Measurements from ENCODE around the gene KCNQ4. TPM values are rescaled to one million over a fixed set of nuclear protein-coding genes. Genes with fewer than 3 reads are reported as not detected.

The KCNQ4 gene
- total RNA-seq, 5 donors from 2014 or later (not counting 1 experiment from before 2014, with no cell fraction given), result 0.10 to 0.35 (median 0.26) TPM

DNA sequence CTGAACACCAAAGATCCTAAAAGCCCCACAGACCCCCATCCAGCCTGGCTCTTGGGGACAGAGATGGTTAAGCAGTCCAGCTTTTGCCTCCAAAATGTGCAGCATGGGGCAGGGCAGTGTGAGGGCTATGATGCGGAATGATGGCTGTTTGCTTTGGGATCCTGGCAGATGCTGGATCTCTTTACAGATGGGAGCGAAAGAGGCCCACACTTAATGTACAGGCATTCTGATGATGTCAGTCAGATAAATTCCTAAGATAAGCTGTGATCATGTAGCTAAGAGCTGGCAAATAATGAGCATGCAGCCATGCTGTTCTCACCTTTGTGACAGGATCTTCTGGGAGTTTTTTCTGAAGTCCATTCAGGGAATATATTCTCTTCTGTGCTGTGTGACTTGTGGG is 17.6 kb upstream of the KCNQ4 start:
- H3K27me3 ChIP-seq (replicated peaks in 1 of 2; ENCODE audit: control insufficient read depth in 2 of 2, extremely low read depth in 1 of 2, insufficient read depth in 2 of 2, low read length in 1 of 2), result no peaks in the 10 kb centered on the region
- peaks cover 23% of the 10 kb centered on the region in 2 experiments for H3K4me1 ChIP-seq (ENCODE audit: control insufficient read depth in 1 of 2, extremely low read depth in 1 of 2, insufficient read depth in 2 of 2, low read length in 2 of 2)
- POLR2A ChIA-PET, result interaction anchor here in 1 of 2 donors (0.6 kb wide), 1 partner anchor 31 kb away, joined by 4 read pairs; no protein-coding TSS in a partner anchor
- no peaks in the 10 kb centered on the region for H3K9me3 ChIP-seq
- peaks cover 54% of the 10 kb centered on the region for H3K36me3 Mint-ChIP-seq
- H3K9me3 Mint-ChIP-seq, result no peaks in the 10 kb centered on the region
- H3K36me3 ChIP-seq (ENCODE audit: control insufficient read depth in 2 of 2, extremely low read depth in 1 of 2, insufficient read depth in 1 of 2, low read length in 1 of 2), result peaks cover 10 to 86% of the 10 kb centered on the region in 2 donors
- no peak overlapping the region for H3K4me3 Mint-ChIP-seq
- WGBS (ENCODE audit: insufficient coverage), result 100% methylated on average over 2 of the region's 2 CpGs
- no peaks in the 10 kb centered on the region for H3K27me3 Mint-ChIP-seq
- H3K27ac Mint-ChIP-seq, result no peak overlapping the region
- peaks cover 30 to 42% (median 35%) of the 10 kb centered on the region in 3 donors for H3K4me1 Mint-ChIP-seq
- ATAC-seq (replicated peaks in 1 of 4), result no peak
- H3K27ac ChIP-seq (ENCODE audit: low read length), result no peak overlapping the region
- CTCF ChIA-PET, result interaction anchor here in 1 of 2 donors (0.6 kb wide), 1 partner anchor 614 kb away, joined by 6 read pairs; no protein-coding TSS in a partner anchor
- DNase-seq, result no peak
- no peak overlapping the region for H3K4me3 ChIP-seq (ENCODE audit: control insufficient read depth in 1 of 2, extremely low read depth in 1 of 2, low read length in 1 of 2)

- Histone ChIP-seq H3K36me3 (ENCODE audit: control insufficient read depth in 2 of 2, extremely low read depth in 1 of 2, insufficient read depth in 1 of 2, low read length in 1 of 2) (peaks cover 9 to 86% of the 10 kb centered on the region in 2 donors), H3K4me3 (ENCODE audit: control insufficient read depth in 1 of 2, extremely low read depth in 1 of 2, low read length in 1 of 2) (no peak overlapping the region), H3K9me3 (no peaks in the 10 kb centered on the region), H3K4me1 (ENCODE audit: control insufficient read depth in 1 of 2, extremely low read depth in 1 of 2, insufficient read depth in 2 of 2, low read length in 2 of 2) (peaks cover 23% of the 10 kb centered on the region in 2 experiments), H3K27ac (ENCODE audit: low read length) (no peak overlapping the region), H3K27me3 (replicated peaks in 1 of 2; ENCODE audit: control insufficient read depth in 2 of 2, extremely low read depth in 1 of 2, insufficient read depth in 2 of 2, low read length in 1 of 2) (no peaks in the 10 kb centered on the region)
- WGBS (ENCODE audit: insufficient coverage), result 97% methylated on average over 3 of the region's 4 CpGs
- Mint-ChIP-seq H3K4me3 (no peak overlapping the region), H3K9me3 (no peaks in the 10 kb centered on the region), H3K36me3 (peaks cover 55% of the 10 kb centered on the region), H3K27me3 (no peaks in the 10 kb centered on the region), H3K4me1 (peaks cover 30 to 36% (median 31%) of the 10 kb centered on the region in 3 donors), H3K27ac (no peak overlapping the region)
- DNase-seq (no peak), ATAC-seq (replicated peaks in 1 of 4) (no peak)
- CTCF ChIA-PET, result no interaction called here
- POLR2A ChIA-PET, result no interaction called here
Measured at GRCh38 chr1:40766560-40766959, 17.0 kb upstream of the KCNQ4 start.

GRCh38 chr1:40768146-40768990 is 15.2 kb upstream of the KCNQ4 start:
- ChIA-PET POLR2A (no interaction called here), CTCF (no interaction called here)
- WGBS (ENCODE audit: insufficient coverage), result 83% methylated on average over 3 of the region's 7 CpGs
- Histone ChIP-seq H3K36me3 (ENCODE audit: control insufficient read depth in 2 of 2, extremely low read depth in 1 of 2, insufficient read depth in 1 of 2, low read length in 1 of 2) (peaks cover 9 to 82% of the 10 kb centered on the region in 2 donors), H3K27me3 (replicated peaks in 1 of 2; ENCODE audit: control insufficient read depth in 2 of 2, extremely low read depth in 1 of 2, insufficient read depth in 2 of 2, low read length in 1 of 2) (no peaks in the 10 kb centered on the region), H3K4me1 (ENCODE audit: control insufficient read depth in 1 of 2, extremely low read depth in 1 of 2, insufficient read depth in 2 of 2, low read length in 2 of 2) (peaks cover 16 to 17% of the 10 kb centered on the region in 2 experiments), H3K4me3 (ENCODE audit: control insufficient read depth in 1 of 2, extremely low read depth in 1 of 2, low read length in 1 of 2) (no peak overlapping the region), H3K9me3 (no peaks in the 10 kb centered on the region), H3K27ac (ENCODE audit: low read length) (no peak overlapping the region)
- peaks cover 50% of the 10 kb centered on the region for H3K36me3 Mint-ChIP-seq
- H3K4me1 Mint-ChIP-seq, result peaks cover 17 to 18% (median 18%) of the 10 kb centered on the region in 3 donors
- no peak for DNase-seq
- no peak overlapping the region for H3K4me3 Mint-ChIP-seq
- H3K9me3 Mint-ChIP-seq, result no peaks in the 10 kb centered on the region
- ATAC-seq (replicated peaks in 1 of 4), result no peak
- H3K27ac Mint-ChIP-seq, result no peak overlapping the region
- no peaks in the 10 kb centered on the region for H3K27me3 Mint-ChIP-seq

DNA sequence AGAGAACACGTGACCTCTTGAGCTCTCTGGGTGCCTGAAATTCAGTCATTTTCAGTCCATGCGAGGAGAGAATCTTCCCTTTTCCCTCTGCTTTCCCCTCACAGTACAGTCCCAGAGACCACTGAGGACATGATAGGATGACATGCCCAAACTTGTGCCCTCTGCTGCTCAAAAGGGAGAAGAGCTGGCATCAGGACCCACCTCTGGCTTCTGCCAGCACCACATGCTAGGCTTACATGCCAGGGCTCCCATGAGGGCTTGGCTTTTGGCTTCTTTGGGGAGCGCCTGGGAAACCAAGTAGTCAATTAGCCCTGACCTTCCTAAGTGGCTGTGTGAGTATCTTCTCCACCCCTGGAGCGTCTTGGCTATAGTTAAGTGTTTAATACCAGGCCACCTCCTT is 13.8 kb upstream of the KCNQ4 start:
- Mint-ChIP-seq H3K4me3 (no peak overlapping the region), H3K27me3 (no peaks in the 10 kb centered on the region), H3K9me3 (no peaks in the 10 kb centered on the region), H3K36me3 (peaks cover 44% of the 10 kb centered on the region), H3K27ac (peak overlapping the region in 1 of 2 donors; percentile 17), H3K4me1 (peaks cover 3 to 16% (median 4%) of the 10 kb centered on the region in 3 donors)
- H3K27ac ChIP-seq (ENCODE audit: low read length), result no peak overlapping the region
- ATAC-seq (replicated peaks in 1 of 4), result no peak
- ChIA-PET POLR2A (no interaction called here), CTCF (interaction anchor here in 1 of 2 donors (0.6 to 1.5 kb wide), 3 partner anchors 15 to 169 kb away, joined by 3 to 5 read pairs (median 5); no protein-coding TSS in a partner anchor)
- peaks cover 3 to 4% of the 10 kb centered on the region in 2 experiments for H3K4me1 ChIP-seq (ENCODE audit: control insufficient read depth in 1 of 2, extremely low read depth in 1 of 2, insufficient read depth in 2 of 2, low read length in 2 of 2)
- H3K4me3 ChIP-seq (ENCODE audit: control insufficient read depth in 1 of 2, extremely low read depth in 1 of 2, low read length in 1 of 2), result no peak overlapping the region
- H3K27me3 ChIP-seq (replicated peaks in 1 of 2; ENCODE audit: control insufficient read depth in 2 of 2, extremely low read depth in 1 of 2, insufficient read depth in 2 of 2, low read length in 1 of 2), result no peaks in the 10 kb centered on the region
- WGBS (ENCODE audit: insufficient coverage), result 100% methylated on average over 1 of the region's 4 CpGs
- peaks cover 9 to 72% of the 10 kb centered on the region in 2 donors for H3K36me3 ChIP-seq (ENCODE audit: control insufficient read depth in 2 of 2, extremely low read depth in 1 of 2, insufficient read depth in 1 of 2, low read length in 1 of 2)
- DNase-seq, result no peak
- no peaks in the 10 kb centered on the region for H3K9me3 ChIP-seq

DNA sequence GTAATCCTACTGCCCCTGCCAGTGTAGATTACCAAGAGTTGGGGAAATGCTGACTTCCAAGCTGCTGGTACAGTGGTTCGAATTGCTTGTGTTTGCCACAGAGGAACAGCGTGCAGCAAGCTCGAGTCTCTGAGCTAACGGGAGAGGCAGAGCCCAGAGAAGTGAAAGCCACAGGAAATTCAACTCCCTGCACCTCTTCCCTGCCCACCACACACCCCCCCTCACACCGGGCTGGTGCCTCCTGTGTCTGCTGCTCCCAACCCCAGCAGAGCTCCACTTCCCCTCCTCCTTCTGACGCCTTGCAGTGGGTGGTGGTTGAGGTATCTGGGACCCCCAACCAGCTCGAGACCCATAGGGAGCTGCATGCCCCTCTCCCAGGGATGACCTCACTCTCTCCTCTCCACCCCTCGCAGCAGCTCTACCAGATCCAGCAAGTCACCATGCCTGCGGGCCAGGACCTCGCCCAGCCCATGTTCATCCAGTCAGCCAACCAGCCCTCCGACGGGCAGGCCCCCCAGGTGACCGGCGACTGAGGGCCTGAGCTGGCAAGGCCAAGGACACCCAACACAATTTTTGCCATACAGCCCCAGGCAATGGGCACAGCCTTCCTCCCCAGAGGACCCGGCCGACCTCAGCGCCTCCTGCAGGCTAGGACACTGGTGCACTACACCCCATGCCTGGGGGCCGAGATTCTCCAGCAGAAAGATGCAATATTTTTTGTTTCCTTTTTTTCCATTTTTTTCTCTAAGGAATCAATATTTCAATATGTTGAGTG is 13.1 kb upstream of the KCNQ4 start:
- Histone ChIP-seq H3K9me3 (no peaks in the 10 kb centered on the region), H3K4me1 (ENCODE audit: control insufficient read depth in 1 of 2, extremely low read depth in 1 of 2, insufficient read depth in 2 of 2, low read length in 2 of 2) (no peaks in the 10 kb centered on the region), H3K27ac (ENCODE audit: low read length) (no peak overlapping the region), H3K4me3 (ENCODE audit: control insufficient read depth in 1 of 2, extremely low read depth in 1 of 2, low read length in 1 of 2) (no peak overlapping the region), H3K27me3 (replicated peaks in 1 of 2; ENCODE audit: control insufficient read depth in 2 of 2, extremely low read depth in 1 of 2, insufficient read depth in 2 of 2, low read length in 1 of 2) (no peaks in the 10 kb centered on the region), H3K36me3 (ENCODE audit: control insufficient read depth in 2 of 2, extremely low read depth in 1 of 2, insufficient read depth in 1 of 2, low read length in 1 of 2) (peaks cover 7 to 65% of the 10 kb centered on the region in 2 donors)
- Mint-ChIP-seq H3K4me3 (no peak overlapping the region), H3K27ac (peak overlapping the region in 1 of 2 donors; percentile 21), H3K9me3 (no peaks in the 10 kb centered on the region), H3K27me3 (no peaks in the 10 kb centered on the region), H3K36me3 (peaks cover 40% of the 10 kb centered on the region), H3K4me1 (peaks cover 0 to 12% (median 0%) of the 10 kb centered on the region in 3 donors)
- ChIA-PET CTCF (interaction anchor here in 1 of 2 donors (0.6 to 5.5 kb wide), 5 partner anchors 13 to 181 kb away, joined by 3 to 22 read pairs (median 5); no protein-coding TSS in a partner anchor), POLR2A (no interaction called here)
- ATAC-seq (replicated peaks in 1 of 4) (no peak), DNase-seq (no peak)
- WGBS (ENCODE audit: insufficient coverage), result 77% methylated on average over 12 of the region's 18 CpGs

Measured in T-cell (primary cell).